Liver (tissue), 9 donors: ENCODE measurements around the gene WWP2. TPM values are rescaled to one million over a fixed set of nuclear protein-coding genes. Genes with fewer than 3 reads are reported as not detected.

Experiments
- DNase-seq: peaks from one replicate; pipeline ENCODE4 v3.0.0-alpha.2; 2017; ENCODE audit warnings: low spot score
- H3K27ac ChIP-seq, 2 donors: one replicate each; pipeline ENCODE4 v1.7.0; 2013; ENCODE audit warnings: inconsistent platforms in 2 of 2, low read length in 2 of 2, control low read depth in 1 of 2, low read depth in 1 of 2, mild to moderate bottlenecking in 1 of 2
- H3K27me3 ChIP-seq, 4 donors: one replicate each; pipeline versions ENCODE4 v1.6.1 to v1.7.0; 2013; ENCODE audit warnings: low read length in 3 of 4, inconsistent platforms in 1 of 4, mild to moderate bottlenecking in 1 of 4, moderate library complexity in 1 of 4; ENCODE audit not compliant: control insufficient read depth in 4 of 4, insufficient read depth in 4 of 4
- H3K36me3 ChIP-seq, 4 donors: one replicate each; pipeline versions ENCODE4 v1.6.1 to v1.7.0; 2013; ENCODE audit warnings: low read length in 3 of 4, mild to moderate bottlenecking in 3 of 4, low read depth in 1 of 4, moderate library complexity in 1 of 4; ENCODE audit not compliant: control insufficient read depth in 4 of 4, insufficient read depth in 3 of 4
- H3K4me1 ChIP-seq, 4 donors: one replicate each; pipeline versions ENCODE4 v1.6.1 to v1.7.0; 2013; ENCODE audit warnings: low read length in 3 of 4, mild to moderate bottlenecking in 3 of 4, moderate library complexity in 1 of 4; ENCODE audit not compliant: control insufficient read depth in 4 of 4, insufficient read depth in 4 of 4
- H3K4me3 ChIP-seq, 3 donors: one replicate each; pipeline versions ENCODE4 v1.6.1 to v1.7.0; 2013; ENCODE audit warnings: low read length in 3 of 3, control low read depth in 1 of 3, low read depth in 1 of 3, mild to moderate bottlenecking in 1 of 3
- H3K9ac ChIP-seq, 2 donors: one replicate each; pipeline ENCODE4 v1.7.0; 2013; ENCODE audit warnings: low read length in 2 of 2, mild to moderate bottlenecking in 2 of 2, moderate library complexity in 2 of 2, control low read depth in 1 of 2, low read depth in 1 of 2
- H3K9me3 ChIP-seq, 4 donors: one replicate each; pipeline versions ENCODE4 v1.6.1 to v1.7.0; 2013; ENCODE audit warnings: low read length in 3 of 4; ENCODE audit not compliant: control insufficient read depth in 4 of 4
- CTCF ChIP-seq: fragments of 150-350 bp; IDR thresholded peaks from 2 replicates; pipeline ENCODE4 v1.5.1; 2017; ENCODE audit warnings: improper control_type of control experiment, low read depth, low read length; ENCODE audit not compliant: missing input control
- EGR1 ChIP-seq, 2 donors: IDR thresholded peaks; 2 replicates each; pipeline ENCODE4 v1.6.1; 2016 to 2018; ENCODE audit warnings: antibody characterized with exemption in 2 of 2, low read depth in 2 of 2
- FOXA1 ChIP-seq: IDR thresholded peaks from 2 replicates; pipeline ENCODE4 v1.6.1; 2016; ENCODE audit warnings: antibody characterized with exemption
- FOXA2 ChIP-seq: IDR thresholded peaks from 2 replicates; pipeline ENCODE4 v1.6.1; 2016; ENCODE audit warnings: antibody characterized with exemption
- GABPA ChIP-seq, 2 donors: IDR thresholded peaks in 1 of 2; conservative IDR thresholded peaks in 1 of 2; 2 replicates each; pipeline ENCODE4 v1.6.1; 2016; ENCODE audit warnings: antibody characterized with exemption in 2 of 2, mild to moderate bottlenecking in 1 of 2, moderate library complexity in 1 of 2
- HNF4A ChIP-seq, 2 donors: conservative IDR thresholded peaks; 2 replicates each; pipeline ENCODE4 v1.6.1; 2016; ENCODE audit warnings: antibody characterized with exemption in 2 of 2, mild to moderate bottlenecking in 2 of 2
- HNF4G ChIP-seq: IDR thresholded peaks from 2 replicates; pipeline ENCODE4 v1.6.1; 2016; ENCODE audit warnings: antibody characterized with exemption
- JUND ChIP-seq, 2 donors: IDR thresholded peaks; 2 replicates each; pipeline ENCODE4 v1.6.1; 2016; ENCODE audit warnings: antibody characterized with exemption in 2 of 2
- NR2F2 ChIP-seq: IDR thresholded peaks from 2 replicates; pipeline ENCODE4 v1.6.1; 2016; ENCODE audit warnings: antibody characterized with exemption
- RAD21 ChIP-seq, 2 donors: IDR thresholded peaks; 2 replicates each; pipeline ENCODE4 v1.6.1; 2016; ENCODE audit warnings: antibody characterized with exemption in 2 of 2, mild to moderate bottlenecking in 2 of 2
- RXRA ChIP-seq, 2 donors: IDR thresholded peaks; 2 replicates each; pipeline ENCODE4 v1.6.1; 2017 to 2018; ENCODE audit warnings: antibody characterized with exemption in 2 of 2, mild to moderate bottlenecking in 1 of 2
- SP1 ChIP-seq: IDR thresholded peaks from 2 replicates; pipeline ENCODE4 v1.6.1; 2018; ENCODE audit warnings: antibody characterized with exemption, mild to moderate bottlenecking
- TAF1 ChIP-seq: conservative IDR thresholded peaks from 2 replicates; pipeline ENCODE4 v1.6.1; 2016; ENCODE audit warnings: antibody characterized with exemption, mild to moderate bottlenecking
- WGBS: extraction: QIAGEN DNeasy Blood & Tissue Kit; methylation state at CpG from one replicate; pipeline ENCODE4 v1.1.7; 2013; 5-methylcytosine and 5-hydroxymethylcytosine counted together
- polyA plus RNA-seq, 2 donors: library from polyadenylated mRNA; stranded (reverse) in 1 of 2; unstranded in 1 of 2; fragments of 200-250 nt in 1 of 2; fragments of >200 nt in 1 of 2; fragmentation: Nextera tagmentation in 1 of 2; extraction: Ambion mirVana in 1 of 2; gene quantifications; one replicate each; pipeline versions ENCODE4 v1.2.1 to v1.2.3, GENCODE V29; 2013 to 2015
- total RNA-seq, 2 donors: library from RNA; depleted of rRNA; stranded (reverse); fragments of >200 nt; gene quantifications; one replicate each; pipeline ENCODE4 v1.2.3, GENCODE V29; 2014
- TF ChIP-seq, protein P1 (sequence below): IDR thresholded peaks from 2 replicates; pipeline ENCODE4 v1.6.1; 2016; ENCODE audit warnings: antibody characterized with exemption
- TF ChIP-seq, protein P2 (sequence below): IDR thresholded peaks from 2 replicates; pipeline ENCODE4 v1.6.1; 2016; ENCODE audit warnings: antibody characterized with exemption
- donor health status: healthy.
- donor health status: healthy.
- donor health status: healthy.
- donor health status: healthy.
- donor health status: healthy.

The WWP2 gene
- total and polyA plus RNA-seq, 4 donors = 8.6 to 22.7 (median 13.6) TPM

GRCh38 chr16:69793526-69793925, 31.4 kb downstream of the WWP2 start (continued):
- TF ChIP-seq CTCF (no peak), HNF4A (conservative IDR thresholded peaks at IDR 0.05) (no peak), HNF4G (no peak), RXRA (IDR thresholded peaks at IDR 0.05) (no peak), FOXA1 (no peak)

DNA sequence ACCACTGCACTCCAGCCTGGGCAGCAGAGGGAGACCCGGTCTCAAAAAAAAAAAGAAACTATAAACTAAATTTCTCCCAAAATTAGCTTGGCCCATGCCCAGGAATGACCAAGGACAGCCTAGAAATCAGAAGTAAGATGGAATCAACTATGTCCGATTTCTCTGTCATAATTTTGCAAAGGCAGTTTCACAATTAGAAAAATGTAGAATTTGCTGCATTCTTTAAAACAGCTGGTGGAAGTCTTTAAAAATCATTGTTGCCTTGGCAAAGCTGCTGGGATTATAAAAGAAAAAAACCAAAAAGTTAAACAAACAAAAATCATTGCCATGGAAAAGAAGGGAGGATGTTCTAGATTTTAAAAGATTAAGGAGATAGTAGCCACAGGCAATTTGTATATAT, 32.4 kb downstream of the WWP2 start:
- 89% methylated on average over 2 of the region's 2 CpGs for WGBS
- H3K36me3 ChIP-seq = peaks cover 1 to 8% (median 5%) of the 10 kb centered on the region in 4 donors
- peaks cover 0 to 4% (median 1%) of the 10 kb centered on the region in 4 donors for H3K4me1 ChIP-seq
- no peak for DNase-seq
- H3K27ac ChIP-seq = no peak overlapping the region
- no peak overlapping the region for H3K9ac ChIP-seq
- TF ChIP-seq NR2F2 (no peak), TAF1 (no peak), EGR1 (IDR thresholded peaks at IDR 0.05; ENCODE audit: low read depth in 2 of 2) (no peak), CTCF (no peak), SP1 (no peak), HNF4A (conservative IDR thresholded peaks at IDR 0.05) (no peak), GABPA (IDR thresholded peaks at IDR 0.05 in 1 of 2, conservative IDR thresholded peaks at IDR 0.05 in 1 of 2) (no peak), FOXA2 (no peak), JUND (IDR thresholded peaks at IDR 0.05) (no peak), RXRA (IDR thresholded peaks at IDR 0.05) (no peak), RAD21 (IDR thresholded peaks at IDR 0.05) (no peak)
- TF ChIP-seq, protein P1, sequence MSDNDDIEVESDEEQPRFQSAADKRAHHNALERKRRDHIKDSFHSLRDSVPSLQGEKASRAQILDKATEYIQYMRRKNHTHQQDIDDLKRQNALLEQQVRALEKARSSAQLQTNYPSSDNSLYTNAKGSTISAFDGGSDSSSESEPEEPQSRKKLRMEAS = no peak
- TF ChIP-seq, protein P2, sequence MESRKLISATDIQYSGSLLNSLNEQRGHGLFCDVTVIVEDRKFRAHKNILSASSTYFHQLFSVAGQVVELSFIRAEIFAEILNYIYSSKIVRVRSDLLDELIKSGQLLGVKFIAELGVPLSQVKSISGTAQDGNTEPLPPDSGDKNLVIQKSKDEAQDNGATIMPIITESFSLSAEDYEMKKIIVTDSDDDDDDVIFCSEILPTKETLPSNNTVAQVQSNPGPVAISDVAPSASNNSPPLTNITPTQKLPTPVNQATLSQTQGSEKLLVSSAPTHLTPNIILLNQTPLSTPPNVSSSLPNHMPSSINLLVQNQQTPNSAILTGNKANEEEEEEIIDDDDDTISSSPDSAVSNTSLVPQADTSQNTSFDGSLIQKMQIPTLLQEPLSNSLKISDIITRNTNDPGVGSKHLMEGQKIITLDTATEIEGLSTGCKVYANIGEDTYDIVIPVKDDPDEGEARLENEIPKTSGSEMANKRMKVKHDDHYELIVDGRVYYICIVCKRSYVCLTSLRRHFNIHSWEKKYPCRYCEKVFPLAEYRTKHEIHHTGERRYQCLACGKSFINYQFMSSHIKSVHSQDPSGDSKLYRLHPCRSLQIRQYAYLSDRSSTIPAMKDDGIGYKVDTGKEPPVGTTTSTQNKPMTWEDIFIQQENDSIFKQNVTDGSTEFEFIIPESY = no peak
- H3K27me3 ChIP-seq = no peaks in the 10 kb centered on the region
- H3K9me3 ChIP-seq = no peaks in the 10 kb centered on the region
- no peak overlapping the region for H3K4me3 ChIP-seq
